ENCODE data around the gene ADGRB3.

The ADGRB3 gene

GRCh38 chr6:68634726-68635411 lies at the start of gene ADGRB3:
TSS of gene ADGRB3 (plus strand) at chr6:68635282. CDS start at chr6:68638676, 3,394 bp downstream.
- TF ChIP-seq EGR1 (IDR thresholded peaks at IDR 0.05) = no peak
- TF ChIP-seq TAF1 (IDR thresholded peaks at IDR 0.05; ENCODE audit: low read depth) = no peak
- no peak for TF ChIP-seq RAD21 (IDR thresholded peaks at IDR 0.05; ENCODE audit: low read depth)
- TF ChIP-seq ZBTB7A (IDR thresholded peaks at IDR 0.05; ENCODE audit: low read depth) = no peak
- no peak for TF ChIP-seq CEBPB (IDR thresholded peaks at IDR 0.05)
- no peak for TF ChIP-seq TEAD4 (IDR thresholded peaks at IDR 0.05)
- TF ChIP-seq FOXM1 (IDR thresholded peaks at IDR 0.05; ENCODE audit: borderline replicate concordance, low read depth) = no peak
- TF ChIP-seq TCF12 (IDR thresholded peaks at IDR 0.05; ENCODE audit: low read depth) = no peak
- TF ChIP-seq EP300 (IDR thresholded peaks at IDR 0.05; ENCODE audit: borderline replicate concordance) = no peak
- no peak for TF ChIP-seq MAX (IDR thresholded peaks at IDR 0.05)
- no peak for TF ChIP-seq USF1 (IDR thresholded peaks at IDR 0.05)
- TF ChIP-seq CREB1 (IDR thresholded peaks at IDR 0.05; ENCODE audit: low read depth) = no peak

- no peak for TF ChIP-seq RAD21 (IDR thresholded peaks at IDR 0.05; ENCODE audit: low read depth)
- TF ChIP-seq MAX (IDR thresholded peaks at IDR 0.05) = no peak
- TF ChIP-seq YY1 (IDR thresholded peaks at IDR 0.05; ENCODE audit: low read depth) = no peak
- no peak for TF ChIP-seq USF1 (IDR thresholded peaks at IDR 0.05)
- TF ChIP-seq CREB1 (IDR thresholded peaks at IDR 0.05; ENCODE audit: low read depth) = no peak
- no peak for TF ChIP-seq ZBTB7A (IDR thresholded peaks at IDR 0.05; ENCODE audit: low read depth)
- no peak for TF ChIP-seq EP300 (IDR thresholded peaks at IDR 0.05; ENCODE audit: borderline replicate concordance)
- TF ChIP-seq EGR1 (IDR thresholded peaks at IDR 0.05) = no peak
- TF ChIP-seq FOXM1 (IDR thresholded peaks at IDR 0.05; ENCODE audit: borderline replicate concordance, low read depth) = no peak
- TF ChIP-seq CEBPB (IDR thresholded peaks at IDR 0.05) = no peak
- TF ChIP-seq TAF1 (IDR thresholded peaks at IDR 0.05; ENCODE audit: low read depth) = no peak
- no peak for TF ChIP-seq NFIC (IDR thresholded peaks at IDR 0.05)
- no peak for TF ChIP-seq REST (IDR thresholded peaks at IDR 0.05; ENCODE audit: low read depth)
- no peak for TF ChIP-seq TCF12 (IDR thresholded peaks at IDR 0.05; ENCODE audit: low read depth)
Observed at GRCh38 chr6:68593558-68593957, 41.5 kb upstream of the ADGRB3 start.

GRCh38 chr6:68597642-68598041 lies 37.4 kb upstream of the ADGRB3 start:
- TF ChIP-seq TCF12 (IDR thresholded peaks at IDR 0.05; ENCODE audit: low read depth) (no peak), REST (IDR thresholded peaks at IDR 0.05; ENCODE audit: low read depth) (no peak), USF1 (IDR thresholded peaks at IDR 0.05) (no peak), TAF1 (IDR thresholded peaks at IDR 0.05; ENCODE audit: low read depth) (no peak), TEAD4 (IDR thresholded peaks at IDR 0.05) (no peak), MAX (IDR thresholded peaks at IDR 0.05) (no peak), CEBPB (IDR thresholded peaks at IDR 0.05) (no peak), YY1 (IDR thresholded peaks at IDR 0.05; ENCODE audit: low read depth) (no peak), NFIC (IDR thresholded peaks at IDR 0.05) (no peak)

GRCh38 chr6:68615938-68616337 lies 19.1 kb upstream of the ADGRB3 start:
- TF ChIP-seq TCF12 (IDR thresholded peaks at IDR 0.05; ENCODE audit: low read depth) = no peak

GRCh38 chr6:68625998-68626397 lies 9.1 kb upstream of the ADGRB3 start:
- TF ChIP-seq EP300 (IDR thresholded peaks at IDR 0.05; ENCODE audit: borderline replicate concordance) (no peak), TEAD4 (IDR thresholded peaks at IDR 0.05) (no peak), CREB1 (IDR thresholded peaks at IDR 0.05; ENCODE audit: low read depth) (no peak), FOXM1 (IDR thresholded peaks at IDR 0.05; ENCODE audit: borderline replicate concordance, low read depth) (no peak), NFIC (IDR thresholded peaks at IDR 0.05) (no peak), YY1 (IDR thresholded peaks at IDR 0.05; ENCODE audit: low read depth) (no peak), USF1 (IDR thresholded peaks at IDR 0.05) (no peak), EGR1 (IDR thresholded peaks at IDR 0.05) (no peak), TAF1 (IDR thresholded peaks at IDR 0.05; ENCODE audit: low read depth) (no peak), RAD21 (IDR thresholded peaks at IDR 0.05; ENCODE audit: low read depth) (no peak), TCF12 (IDR thresholded peaks at IDR 0.05; ENCODE audit: low read depth) (no peak), MAX (IDR thresholded peaks at IDR 0.05) (no peak), REST (IDR thresholded peaks at IDR 0.05; ENCODE audit: low read depth) (no peak), CEBPB (IDR thresholded peaks at IDR 0.05) (no peak), ZBTB7A (IDR thresholded peaks at IDR 0.05; ENCODE audit: low read depth) (no peak)

Data from Ishikawa (cell line).